ENCODE measurements around the gene FOXP1.

FOXP1 gene

DNA sequence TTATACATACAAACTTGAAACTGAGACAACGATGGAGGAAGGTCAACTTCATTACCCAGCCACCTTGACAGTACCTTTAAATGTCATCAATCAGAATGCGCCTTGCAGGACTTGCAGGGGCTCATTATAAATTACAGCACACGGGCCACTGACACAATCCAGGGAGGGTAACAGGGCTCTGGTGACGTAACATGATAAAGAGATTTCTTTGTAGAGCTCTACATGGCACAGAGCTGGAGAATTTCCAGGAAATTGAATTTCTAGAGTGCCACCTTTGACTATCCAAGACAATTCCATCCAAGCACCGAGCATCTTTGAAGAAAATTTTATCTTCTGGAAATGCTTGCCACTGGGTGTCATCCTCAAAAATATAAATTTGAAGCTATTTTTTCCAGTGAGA is 486.0 kb downstream of the FOXP1 start:
- Histone ChIP-seq H3K27ac (ENCODE audit: low read depth, low read length) (no peak overlapping the region), H3K4me1 (ENCODE audit: control insufficient read depth, low read length) (peaks cover 3% of the 10 kb centered on the region; the same call in 1 of the 2 replicates)
- TF ChIP-seq EZH2phosphoT487 (IDR thresholded peaks at IDR 0.05; ENCODE audit: borderline replicate concordance, low read length), result no peak
- TF ChIP-seq, protein P1, sequence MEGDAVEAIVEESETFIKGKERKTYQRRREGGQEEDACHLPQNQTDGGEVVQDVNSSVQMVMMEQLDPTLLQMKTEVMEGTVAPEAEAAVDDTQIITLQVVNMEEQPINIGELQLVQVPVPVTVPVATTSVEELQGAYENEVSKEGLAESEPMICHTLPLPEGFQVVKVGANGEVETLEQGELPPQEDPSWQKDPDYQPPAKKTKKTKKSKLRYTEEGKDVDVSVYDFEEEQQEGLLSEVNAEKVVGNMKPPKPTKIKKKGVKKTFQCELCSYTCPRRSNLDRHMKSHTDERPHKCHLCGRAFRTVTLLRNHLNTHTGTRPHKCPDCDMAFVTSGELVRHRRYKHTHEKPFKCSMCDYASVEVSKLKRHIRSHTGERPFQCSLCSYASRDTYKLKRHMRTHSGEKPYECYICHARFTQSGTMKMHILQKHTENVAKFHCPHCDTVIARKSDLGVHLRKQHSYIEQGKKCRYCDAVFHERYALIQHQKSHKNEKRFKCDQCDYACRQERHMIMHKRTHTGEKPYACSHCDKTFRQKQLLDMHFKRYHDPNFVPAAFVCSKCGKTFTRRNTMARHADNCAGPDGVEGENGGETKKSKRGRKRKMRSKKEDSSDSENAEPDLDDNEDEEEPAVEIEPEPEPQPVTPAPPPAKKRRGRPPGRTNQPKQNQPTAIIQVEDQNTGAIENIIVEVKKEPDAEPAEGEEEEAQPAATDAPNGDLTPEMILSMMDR (IDR thresholded peaks at IDR 0.05; ENCODE audit: low read depth, low read length, poor library complexity, severe bottlenecking), result no peak

DNA sequence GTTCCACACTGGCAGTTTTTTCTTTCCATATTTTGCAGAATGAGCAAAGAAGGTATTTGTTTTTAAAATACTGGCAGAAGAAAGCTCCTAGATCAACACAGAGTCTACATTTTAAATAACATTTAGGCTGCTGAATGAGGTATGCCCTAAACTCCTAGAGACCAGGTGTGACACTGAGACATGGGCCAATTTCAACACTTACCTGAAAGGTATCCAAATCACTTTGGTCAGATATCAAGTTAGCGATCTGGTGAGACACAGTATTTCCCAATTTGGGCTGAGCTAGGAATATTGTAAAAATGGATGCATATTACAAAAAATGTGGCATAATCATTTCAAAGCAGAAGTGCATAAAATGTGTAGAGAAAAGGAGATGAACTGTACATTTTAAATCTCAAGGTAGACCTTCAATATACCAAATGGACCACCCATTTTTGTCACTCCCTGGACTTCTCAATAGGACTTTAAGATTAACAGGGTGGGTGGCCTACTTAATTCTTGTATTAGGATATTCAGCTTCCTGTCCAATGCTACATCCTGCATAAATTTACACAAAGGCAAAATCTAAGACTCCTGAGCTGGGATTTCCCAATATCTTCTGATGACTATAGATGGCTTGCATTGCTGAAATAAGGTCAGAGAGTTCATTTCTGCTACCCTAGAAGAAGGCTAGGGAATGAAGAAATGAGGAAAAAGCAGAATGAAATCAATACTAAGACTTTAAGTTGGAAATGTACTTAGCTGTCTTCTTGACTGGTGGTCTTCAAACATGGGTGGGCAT is 487.8 kb downstream of the FOXP1 start:
- no peaks in the 10 kb centered on the region for H3K36me3 ChIP-seq (ENCODE audit: control insufficient read depth, low read length)
- peaks cover 16% of the 10 kb centered on the region for H3K4me1 ChIP-seq (ENCODE audit: control insufficient read depth, low read length)
- H3K27ac ChIP-seq (ENCODE audit: low read depth, low read length), result no peak overlapping the region
- no peaks in the 10 kb centered on the region for H3K27me3 ChIP-seq (ENCODE audit: control insufficient read depth, low read length)
- no peak for TF ChIP-seq EZH2phosphoT487 (IDR thresholded peaks at IDR 0.05; ENCODE audit: borderline replicate concordance, low read length)
- TF ChIP-seq, protein P1 (IDR thresholded peaks at IDR 0.05; ENCODE audit: low read depth, low read length, poor library complexity, severe bottlenecking), result no peak
- no peaks in the 10 kb centered on the region for H3F3A ChIP-seq (ENCODE audit: control insufficient read depth, insufficient read depth)
- no peak overlapping the region for H3K4me2 ChIP-seq (ENCODE audit: low read length)
- no peaks in the 10 kb centered on the region for H4K20me1 ChIP-seq (ENCODE audit: control insufficient read depth, insufficient read depth, low read depth, low read length)
- H3K4me3 ChIP-seq (ENCODE audit: low read length), result no peak overlapping the region
- no peaks in the 10 kb centered on the region for H3K9me2 ChIP-seq (replicated peaks; ENCODE audit: control insufficient read depth, low read length)
- H3K79me2 ChIP-seq (ENCODE audit: control insufficient read depth, low read length), result peaks cover 9% of the 10 kb centered on the region
- H3K9me3 ChIP-seq (ENCODE audit: control insufficient read depth, insufficient read depth, low read length), result no peaks in the 10 kb centered on the region

More for the DNA sequence above, 486.0 kb downstream of the FOXP1 start:
- Histone ChIP-seq H3K9me3 (ENCODE audit: control insufficient read depth, insufficient read depth, low read length) (no peaks in the 10 kb centered on the region), H3K36me3 (ENCODE audit: control insufficient read depth, low read length) (no peaks in the 10 kb centered on the region), H3K27me3 (ENCODE audit: control insufficient read depth, low read length) (no peaks in the 10 kb centered on the region), H3K9me2 (replicated peaks; ENCODE audit: control insufficient read depth, low read length) (no peaks in the 10 kb centered on the region), H4K20me1 (ENCODE audit: control insufficient read depth, insufficient read depth, low read depth, low read length) (no peaks in the 10 kb centered on the region), H3K4me2 (ENCODE audit: low read length) (no peak overlapping the region), H3K79me2 (ENCODE audit: control insufficient read depth, low read length) (peaks cover 12% of the 10 kb centered on the region), H3K4me3 (ENCODE audit: low read length) (no peak overlapping the region), H3F3A (ENCODE audit: control insufficient read depth, insufficient read depth) (no peaks in the 10 kb centered on the region)

DNA sequence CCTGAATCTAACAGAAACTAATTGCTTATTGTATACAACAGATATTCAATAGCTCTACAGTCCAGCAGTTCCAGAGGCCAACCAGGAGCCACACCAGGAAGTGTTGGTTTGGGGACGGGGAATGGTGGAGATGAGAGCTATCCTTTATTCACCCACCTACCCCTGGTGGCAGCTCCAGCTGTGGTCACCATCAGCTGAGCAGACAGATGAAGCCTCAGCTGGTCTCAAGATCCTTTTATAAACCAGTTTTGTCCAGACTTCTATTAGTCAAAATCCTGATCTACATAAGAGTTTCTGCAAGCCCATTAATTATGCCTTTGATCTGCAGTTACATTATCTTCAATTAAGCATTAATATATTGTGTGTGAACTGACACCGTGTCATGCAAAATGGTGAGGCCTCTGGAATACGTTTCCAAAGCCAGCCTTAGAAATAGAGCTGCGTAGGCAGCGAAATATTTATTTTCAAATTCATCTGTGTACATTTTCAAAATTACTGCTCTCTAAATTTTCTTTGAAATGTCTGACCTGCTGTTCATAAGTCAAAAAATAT is 488.8 kb downstream of the FOXP1 start:
- no peak overlapping the region for H3K4me3 ChIP-seq (ENCODE audit: low read length)
- H3K4me2 ChIP-seq (ENCODE audit: low read length), result no peak overlapping the region
- no peaks in the 10 kb centered on the region for H4K20me1 ChIP-seq (ENCODE audit: control insufficient read depth, insufficient read depth, low read depth, low read length)
- H3K79me2 ChIP-seq (ENCODE audit: control insufficient read depth, low read length), result peaks cover 4% of the 10 kb centered on the region
- H3K36me3 ChIP-seq (ENCODE audit: control insufficient read depth, low read length), result no peaks in the 10 kb centered on the region
- peaks cover 26% of the 10 kb centered on the region for H3K4me1 ChIP-seq (ENCODE audit: control insufficient read depth, low read length)
- no peak for TF ChIP-seq EZH2phosphoT487 (IDR thresholded peaks at IDR 0.05; ENCODE audit: borderline replicate concordance, low read length)
- TF ChIP-seq, protein P1 (IDR thresholded peaks at IDR 0.05; ENCODE audit: low read depth, low read length, poor library complexity, severe bottlenecking), result no peak
- H3K9me3 ChIP-seq (ENCODE audit: control insufficient read depth, insufficient read depth, low read length), result no peaks in the 10 kb centered on the region
- no peaks in the 10 kb centered on the region for H3K27me3 ChIP-seq (ENCODE audit: control insufficient read depth, low read length)
- H3K9me2 ChIP-seq (replicated peaks; ENCODE audit: control insufficient read depth, low read length), result no peaks in the 10 kb centered on the region
- H3K27ac ChIP-seq (ENCODE audit: low read depth, low read length), result no peak overlapping the region
- no peaks in the 10 kb centered on the region for H3F3A ChIP-seq (ENCODE audit: control insufficient read depth, insufficient read depth)
